NCI-H82 treated with DMSO at 0.1 percent for 48 hours (cell line): ENCODE data around the gene DLEC1.

Experiments used
- DNase-seq: peaks from one replicate; lab custom pipeline; 2025; ENCODE audit not compliant: unreplicated experiment; lab: John Stamatoyannopoulos, UW

Gene DLEC1

DNA sequence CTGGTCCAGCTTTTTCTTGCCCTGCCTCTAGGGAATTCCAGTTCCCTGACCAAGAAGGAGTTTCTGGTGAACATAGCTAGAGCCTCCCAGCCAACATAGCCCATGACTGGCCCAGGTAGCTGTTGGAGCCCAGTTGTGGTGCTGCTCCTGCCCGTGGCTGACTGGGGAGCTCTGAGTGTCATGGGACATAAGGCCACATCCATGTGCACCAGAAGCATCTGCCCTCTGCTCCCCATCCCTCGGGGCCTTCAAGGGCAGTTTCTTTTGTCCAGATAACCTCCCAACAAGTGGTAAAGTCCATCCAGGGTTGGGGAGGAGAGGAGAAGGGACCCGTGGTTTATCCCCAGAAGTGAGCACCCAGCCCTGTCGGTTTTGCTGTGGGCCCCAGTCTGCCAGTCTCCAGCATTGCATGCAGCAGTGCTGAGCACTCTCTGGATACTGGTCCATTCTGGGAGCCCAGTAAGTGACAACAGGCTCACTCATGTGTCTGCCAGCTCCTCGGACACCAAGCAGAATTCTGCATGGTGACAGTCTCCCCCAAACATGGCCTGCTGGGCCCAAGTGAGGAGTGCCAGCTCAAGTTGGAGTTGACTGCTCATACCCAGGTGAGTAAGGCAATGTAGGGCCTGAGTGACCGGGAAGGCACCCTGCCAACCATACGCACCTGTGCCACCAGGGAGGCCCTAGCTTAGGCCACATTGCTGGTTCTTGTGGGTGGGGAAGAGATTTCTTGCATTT lies 69.1 kb downstream of the DLEC1 start:
- no peak for DNase-seq

DNA sequence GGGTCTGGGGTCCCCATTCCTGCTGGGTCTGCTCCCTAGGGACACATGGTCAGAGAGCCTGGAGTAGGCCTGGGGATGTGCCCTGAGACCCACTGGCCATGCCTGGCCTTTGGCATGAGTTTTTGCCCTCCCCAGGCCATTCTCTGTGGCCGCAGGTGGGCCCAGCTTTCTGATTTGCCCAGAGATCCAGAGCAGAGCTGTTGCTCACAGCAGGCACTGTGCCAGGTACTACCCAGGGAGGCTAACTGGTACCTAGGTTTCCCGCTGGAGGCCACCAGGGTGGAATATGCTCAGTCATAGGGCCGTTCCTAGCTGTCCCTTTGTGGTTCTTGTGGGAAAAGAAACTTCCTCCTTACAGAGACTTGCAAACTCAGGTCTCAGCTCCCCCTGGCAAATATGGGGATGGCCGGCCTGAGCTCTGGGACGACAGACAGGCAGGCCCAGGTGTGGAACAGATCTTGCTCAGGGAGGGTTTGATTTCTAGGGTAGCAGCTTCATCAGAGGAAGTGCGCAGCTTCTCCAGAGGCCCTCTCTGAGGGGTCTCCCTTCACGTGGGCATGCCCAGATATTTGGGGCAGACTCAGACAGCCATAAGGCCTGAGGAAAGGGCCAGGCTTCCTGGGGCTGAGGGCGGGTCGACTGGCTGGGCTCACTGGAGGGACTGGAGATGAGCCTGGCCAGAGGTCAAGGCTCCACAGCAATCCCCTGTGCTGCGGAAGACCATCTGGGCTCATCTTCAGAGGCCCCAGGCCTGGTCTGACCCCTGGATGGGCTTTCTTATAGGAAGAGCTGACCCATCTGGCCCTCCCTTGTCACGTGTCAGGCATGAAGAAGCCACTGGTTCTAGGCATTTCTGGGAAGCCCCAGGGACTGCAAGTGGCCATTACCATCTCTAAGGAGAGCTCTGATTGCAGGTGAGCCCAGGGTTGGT lies 69.9 kb downstream of the DLEC1 start:
- no peak for DNase-seq

DNA sequence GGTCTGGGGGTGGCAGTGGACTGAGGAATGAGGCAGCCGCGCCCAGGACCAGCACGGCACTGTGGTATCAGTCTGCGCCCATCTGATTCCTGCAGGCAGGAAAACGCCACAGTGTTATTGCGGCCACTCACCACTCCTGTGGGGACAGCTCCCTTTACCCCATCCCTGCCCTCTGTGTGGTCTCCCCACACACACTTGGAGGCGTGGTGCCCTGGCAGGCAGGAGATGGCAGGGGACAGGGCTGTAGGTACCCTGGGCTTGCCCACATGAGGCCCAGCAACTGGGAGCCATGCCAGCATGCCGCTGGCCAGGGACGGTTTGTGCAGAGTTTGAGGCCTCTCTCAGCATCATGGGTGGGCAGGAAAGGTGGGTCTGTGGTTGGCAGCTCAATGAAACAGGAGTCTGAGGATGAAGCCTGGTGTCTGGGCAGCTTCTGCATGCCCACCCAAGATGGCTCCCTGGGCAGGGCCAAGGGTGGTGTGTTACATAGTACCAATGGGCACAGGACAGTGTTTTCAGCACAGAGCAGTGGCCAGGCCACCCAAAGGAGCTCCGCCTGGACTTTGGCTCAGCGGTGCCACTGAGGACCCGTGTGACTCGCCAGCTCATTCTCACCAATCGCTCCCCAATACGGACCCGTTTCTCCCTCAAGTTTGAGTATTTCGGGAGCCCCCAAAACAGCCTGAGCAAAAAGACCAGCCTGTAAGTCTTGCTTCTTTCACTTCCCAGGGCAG lies 70.7 kb downstream of the DLEC1 start:
- no peak for DNase-seq

DNA sequence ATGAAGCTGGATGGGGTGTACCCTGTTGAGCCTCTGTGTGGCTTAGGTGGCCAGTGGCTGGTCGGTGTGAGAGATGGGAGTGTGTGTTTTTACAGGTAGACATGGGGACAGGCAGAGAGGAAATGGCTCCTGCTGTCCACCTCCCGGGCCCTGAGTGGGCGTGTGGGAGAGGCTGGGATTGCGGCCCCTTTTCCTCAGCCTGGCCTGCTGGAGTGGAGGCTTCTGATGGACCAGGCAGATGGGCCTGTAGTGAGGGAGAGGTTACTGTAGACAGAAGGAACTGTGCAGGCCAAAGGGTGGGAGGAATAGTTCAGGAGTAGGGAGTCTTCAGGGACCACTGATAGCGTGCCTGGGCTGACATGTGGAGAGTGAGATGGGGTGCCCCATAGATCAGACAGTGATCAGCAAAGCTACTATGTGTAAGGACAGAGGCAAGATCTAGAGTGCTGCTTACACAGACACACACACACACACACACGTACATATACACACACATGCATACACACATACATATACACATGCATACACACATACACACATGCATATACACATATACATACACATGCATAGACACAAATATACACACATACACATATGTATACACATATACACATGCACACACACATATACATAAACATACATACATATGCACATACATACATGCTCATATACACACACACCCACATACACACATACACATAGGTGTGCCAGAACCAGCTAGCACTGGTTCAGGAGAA lies 71.5 kb downstream of the DLEC1 start:
- no peak for DNase-seq

DNA sequence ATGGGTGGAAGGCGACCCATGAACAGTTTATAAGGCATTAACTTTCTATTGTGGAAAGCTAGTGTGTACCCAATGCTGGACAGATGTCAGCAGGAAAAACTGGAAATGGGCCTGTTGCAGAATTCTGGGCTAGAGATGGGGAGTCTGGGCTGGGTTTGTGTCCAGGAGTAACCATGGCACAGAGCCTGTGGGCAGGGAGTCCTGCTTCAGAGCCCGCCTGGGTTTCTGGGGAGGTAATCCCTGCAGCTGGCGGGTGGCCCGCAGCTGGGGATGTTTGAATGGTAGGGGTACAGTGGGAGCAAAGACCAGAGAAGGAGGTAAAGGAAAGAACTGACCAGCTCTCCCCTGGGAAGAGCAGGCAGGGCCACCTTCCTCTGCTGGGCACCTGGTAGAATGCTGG lies 72.2 kb downstream of the DLEC1 start:
- no peak for DNase-seq

DNA sequence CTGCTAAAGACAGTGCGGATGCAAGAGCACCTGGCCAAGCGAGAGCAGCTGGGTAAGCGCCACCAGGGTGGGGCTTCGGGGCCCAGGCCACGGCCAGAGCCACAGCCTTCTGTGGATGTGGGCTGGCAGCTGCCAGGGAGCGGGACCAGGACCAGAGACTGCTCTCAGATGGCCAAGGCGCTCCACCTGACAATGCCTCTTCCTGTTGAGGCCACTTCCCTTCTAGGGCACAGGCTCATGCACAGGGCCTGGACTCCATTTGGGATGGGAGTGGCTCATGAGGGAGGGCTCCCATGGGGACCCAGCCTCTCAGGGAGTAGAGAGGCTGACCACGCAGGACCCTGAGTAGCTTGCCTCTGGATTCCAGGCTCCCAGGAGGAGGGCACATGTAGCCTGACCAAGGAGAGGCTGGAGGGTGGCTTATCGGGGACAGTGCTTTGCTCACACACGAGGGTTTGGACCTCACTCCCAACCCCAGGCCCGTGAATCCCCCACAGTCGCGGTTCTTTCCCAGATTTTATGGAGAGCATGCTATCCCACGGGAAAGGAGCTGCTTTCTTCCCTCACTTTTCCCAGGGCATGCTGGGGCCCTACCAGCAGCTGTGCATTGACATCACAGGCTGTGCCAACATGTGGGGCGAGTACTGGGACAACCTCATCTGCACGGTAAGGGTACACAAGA lies 72.8 kb downstream of the DLEC1 start:
- no peak for DNase-seq

DNA sequence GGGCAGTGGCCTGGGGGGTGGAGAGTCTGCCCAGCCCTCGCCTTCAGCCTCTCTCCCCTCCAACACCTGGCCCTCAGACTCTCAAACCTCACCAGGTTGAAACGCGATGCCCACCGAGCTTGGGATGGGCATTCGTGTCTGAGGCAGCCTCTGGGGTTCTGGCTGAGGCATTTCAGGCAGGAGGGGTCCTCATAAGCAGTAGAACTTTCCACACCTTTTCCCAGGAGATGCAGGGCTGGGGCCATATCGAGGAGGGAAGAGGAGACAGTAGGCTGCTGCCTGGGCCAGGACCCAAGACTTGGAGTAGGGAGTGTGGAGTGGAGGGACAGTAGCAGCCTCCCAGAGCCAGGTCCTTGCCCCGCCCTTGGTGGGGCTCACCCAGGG lies 73.4 kb downstream of the DLEC1 start:
- no peak for DNase-seq

DNA sequence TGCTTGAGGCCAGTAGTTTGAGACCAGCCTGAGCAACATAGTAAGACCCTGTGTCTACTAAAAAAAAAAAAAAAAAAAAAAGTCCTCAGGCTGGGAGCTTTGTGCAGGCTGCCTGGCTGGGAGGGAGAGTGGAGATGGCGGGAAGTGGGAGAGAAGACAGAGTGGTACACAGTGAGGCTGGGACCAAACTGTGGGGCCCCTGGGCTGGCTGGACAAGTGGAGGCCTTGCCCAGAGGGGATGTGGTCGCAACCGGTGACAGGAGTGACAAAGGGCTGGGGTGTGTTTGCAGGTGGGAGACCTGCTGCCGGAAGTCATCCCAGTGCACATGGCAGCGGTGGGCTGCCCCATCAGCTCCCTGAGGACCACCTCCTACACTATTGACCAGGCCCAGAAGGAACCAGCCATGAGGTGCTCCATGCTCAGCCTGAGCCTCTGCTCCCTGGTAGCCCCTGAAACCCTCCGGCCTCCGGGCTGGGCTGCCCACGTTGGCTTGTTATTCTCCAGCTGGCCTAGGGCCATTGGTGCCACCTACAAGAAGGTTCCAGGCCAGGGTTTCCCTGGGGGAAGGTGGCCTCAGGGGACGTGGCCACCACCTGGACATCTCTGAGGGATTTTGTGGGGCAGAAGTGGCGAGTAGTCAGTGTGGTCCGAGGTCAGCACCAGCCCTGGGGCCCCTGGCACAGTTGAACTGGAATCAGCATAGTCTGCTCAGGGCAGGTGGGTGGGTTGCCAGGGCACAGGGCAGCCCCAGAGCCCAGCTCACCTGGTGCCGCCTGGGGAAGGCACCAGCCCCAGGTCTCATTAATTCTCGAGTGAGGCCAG lies 75.3 kb downstream of the DLEC1 start:
- DNase-seq = no peak

DNA sequence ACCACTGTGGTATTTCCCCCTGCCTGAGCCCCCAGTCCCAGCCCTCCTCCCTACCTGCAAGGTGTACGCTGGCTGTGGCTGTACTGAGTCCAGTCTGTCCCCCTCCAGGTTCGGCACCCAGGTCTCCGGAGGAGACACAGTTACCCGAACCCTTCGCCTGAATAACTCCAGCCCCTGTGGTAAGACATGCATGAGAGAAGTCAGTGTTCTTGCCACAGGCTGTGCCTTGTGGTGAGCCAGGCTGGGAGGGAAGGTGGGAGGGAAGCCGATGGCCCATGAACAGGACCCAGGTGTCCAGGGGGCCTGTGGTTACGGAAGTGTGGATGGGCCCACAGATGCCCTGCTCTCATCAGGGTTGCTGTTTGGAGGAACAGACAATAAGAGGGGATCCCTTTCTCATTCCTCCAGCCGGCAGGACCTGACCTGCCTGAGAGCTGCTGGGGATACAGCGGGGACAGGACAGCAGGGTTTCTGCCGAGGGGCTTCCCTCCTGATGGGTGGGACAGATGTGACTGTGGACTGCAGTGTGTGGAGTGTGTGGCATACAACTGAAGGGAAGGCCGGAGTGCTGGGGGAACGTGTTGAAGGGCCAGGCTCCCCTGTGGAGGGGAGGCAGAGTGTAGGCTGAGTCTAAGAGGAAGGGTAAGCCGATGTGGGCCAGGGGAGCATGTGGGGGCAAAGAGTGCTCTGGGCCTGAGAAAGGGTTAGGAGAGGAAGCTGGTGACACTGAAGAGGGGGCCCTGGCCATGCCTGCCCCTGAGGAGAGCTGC lies 76.1 kb downstream of the DLEC1 start:
- no peak for DNase-seq

DNA sequence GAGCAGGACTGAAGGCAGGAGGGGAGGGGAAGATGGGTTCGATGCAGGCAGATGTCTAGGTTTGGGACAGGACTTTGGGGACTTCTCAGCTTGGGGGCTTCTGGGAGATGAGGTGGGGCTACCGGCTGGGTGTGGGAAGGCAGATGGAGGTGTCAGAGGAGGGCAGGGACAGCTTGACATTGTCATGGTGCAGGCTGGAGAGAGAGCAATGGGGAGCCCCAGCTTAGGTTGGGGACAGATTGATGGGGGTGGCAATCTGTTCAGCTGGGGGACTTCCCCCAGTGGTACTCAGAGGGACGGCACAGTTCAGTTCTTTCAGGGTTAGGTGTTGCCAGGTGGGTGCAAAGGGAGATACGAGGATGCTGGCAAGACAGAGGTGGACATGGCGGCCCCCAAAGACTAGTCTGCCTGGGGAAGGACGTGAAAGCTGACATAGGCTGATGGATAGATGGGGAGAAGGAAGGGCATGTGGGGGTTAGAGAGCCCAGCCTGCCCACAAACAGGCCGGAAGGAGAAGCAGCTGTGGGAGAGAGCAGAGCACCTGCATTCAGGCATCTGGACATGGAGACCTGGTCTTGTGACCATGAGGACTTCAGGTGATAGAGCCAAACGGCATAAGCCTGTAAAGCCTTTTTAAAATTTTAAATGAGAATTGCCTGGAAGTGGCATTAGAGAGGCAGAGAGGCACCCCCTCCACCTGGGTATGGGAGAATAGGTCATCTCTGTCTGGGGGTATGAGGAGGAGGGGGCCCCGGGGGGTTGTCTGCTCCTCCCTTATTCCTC lies 76.8 kb downstream of the DLEC1 start:
- DNase-seq = no peak

DNA sequence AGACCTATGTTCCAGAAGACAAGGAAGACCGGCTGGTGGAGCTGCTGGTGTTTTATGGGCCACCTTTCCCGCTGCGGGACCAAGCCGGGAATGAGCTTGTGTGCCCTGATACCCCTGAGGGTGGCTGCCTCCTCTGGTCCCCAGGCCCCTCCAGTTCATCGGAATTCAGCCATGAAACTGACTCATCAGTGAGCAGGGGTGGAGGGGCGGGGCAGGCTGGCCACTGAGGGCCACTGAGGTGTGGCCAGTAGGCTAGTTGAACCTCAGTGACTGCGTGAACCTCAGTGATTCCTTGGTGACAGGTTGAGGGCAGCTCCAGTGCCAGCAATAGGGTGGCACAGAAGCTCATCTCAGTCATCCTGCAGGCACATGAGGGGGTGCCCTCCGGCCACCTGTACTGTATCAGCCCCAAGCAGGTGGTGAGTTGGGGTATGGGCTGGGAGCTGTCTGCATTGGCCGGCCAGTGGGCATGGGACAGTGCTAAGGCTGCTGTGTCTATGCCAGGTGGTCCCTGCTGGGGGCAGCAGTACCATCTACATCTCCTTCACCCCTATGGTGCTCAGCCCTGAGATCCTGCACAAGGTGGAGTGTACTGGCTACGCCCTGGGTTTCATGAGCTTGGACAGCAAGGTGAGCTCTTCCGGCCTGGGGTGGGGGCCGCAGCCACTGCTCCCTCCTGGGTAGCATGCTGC lies 77.6 kb downstream of the DLEC1 start:
- no peak for DNase-seq

DNA sequence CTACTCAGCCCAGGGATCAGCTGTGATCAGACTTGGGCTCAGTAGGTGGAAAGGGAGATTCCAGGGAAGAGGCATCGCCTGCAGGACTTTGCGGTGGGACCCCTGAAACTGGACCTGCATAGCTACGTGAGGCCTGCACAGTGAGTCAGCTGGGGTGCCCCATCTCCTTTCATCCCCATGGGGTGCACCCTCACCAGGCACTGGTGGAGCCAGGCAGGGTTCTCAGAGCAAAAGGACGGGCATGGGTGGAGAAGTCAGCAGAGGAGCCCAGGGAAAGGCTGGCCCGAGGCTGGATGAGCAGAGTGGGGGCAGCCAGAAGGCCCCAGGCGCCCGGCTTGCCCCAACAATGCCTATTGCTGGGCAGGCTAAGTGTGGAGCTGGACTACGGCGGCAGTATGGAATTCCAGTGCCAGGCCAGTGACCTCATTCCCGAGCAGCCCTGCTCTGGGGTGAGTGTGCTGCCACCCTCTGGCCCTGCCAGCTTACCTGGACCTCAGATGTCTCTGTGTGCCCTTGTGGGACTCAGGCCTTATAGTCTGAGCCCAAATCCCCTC lies 78.2 kb downstream of the DLEC1 start:
- no peak for DNase-seq

DNA sequence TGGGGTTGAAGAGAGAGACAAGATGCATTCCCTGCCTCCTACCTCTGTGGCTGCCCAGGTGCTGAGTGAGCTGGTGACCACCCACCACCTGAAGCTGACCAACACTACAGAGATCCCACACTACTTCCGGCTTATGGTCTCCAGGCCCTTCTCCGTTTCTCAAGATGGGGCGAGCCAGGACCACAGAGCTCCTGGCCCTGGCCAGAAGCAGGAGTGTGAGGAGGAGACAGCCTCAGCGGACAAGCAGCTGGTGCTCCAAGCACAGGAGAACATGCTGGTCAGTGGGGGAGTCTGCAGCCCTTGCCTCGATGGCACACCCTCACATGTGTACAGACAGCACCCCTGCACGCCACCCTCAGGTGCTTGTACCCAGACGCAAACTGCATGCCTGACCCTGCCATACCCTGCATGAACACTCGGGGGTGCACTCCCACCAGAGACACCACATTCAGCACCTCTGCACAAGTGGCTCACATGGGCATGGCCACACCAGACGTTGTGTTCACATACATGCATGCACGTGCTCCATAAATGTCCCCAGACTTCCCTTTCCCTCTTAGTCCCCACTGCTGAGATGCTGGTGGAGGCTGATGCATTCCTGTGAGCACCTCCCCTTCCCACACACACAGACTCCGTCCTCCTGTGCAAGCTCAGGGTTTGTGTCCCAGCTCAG lies 78.9 kb downstream of the DLEC1 start:
- no peak for DNase-seq

DNA sequence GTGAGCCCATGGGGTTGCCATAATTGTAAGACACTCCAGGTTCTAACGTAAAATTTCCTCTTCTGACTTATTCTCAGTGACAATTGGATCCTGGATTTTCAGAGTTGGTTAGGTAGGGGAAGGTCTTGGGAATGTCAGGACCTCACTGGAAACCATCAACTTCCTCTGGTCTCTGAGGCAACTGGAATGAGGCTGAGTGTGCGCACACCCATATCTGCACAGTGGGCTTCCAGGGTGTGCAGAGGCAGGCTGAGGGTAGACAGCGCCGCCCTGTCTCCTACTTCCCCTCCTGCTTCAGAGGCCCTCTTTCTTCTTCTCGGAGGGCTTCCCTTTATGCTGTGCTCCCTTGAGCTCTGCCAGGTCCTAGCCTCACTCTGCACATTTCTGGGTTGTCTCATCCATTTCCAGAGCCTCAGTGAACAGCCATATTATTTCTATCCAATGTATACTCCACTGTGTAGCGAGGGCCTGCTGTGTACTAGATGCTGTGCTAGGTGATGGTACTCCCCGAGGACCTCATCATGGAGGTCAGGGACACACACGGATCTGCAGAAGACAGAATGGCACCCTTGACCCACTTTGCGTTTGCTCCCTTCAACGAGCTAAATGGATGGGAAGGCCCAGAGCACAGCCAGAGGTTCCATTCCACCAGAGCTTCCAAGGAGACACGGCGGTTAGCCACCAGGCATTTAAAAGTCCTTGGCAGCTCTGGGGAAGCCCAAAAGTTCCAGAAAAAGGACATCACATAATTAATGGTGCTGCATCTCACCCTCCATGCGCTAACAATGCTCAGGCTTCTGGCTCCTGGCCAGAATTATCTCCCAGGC lies 79.6 kb downstream of the DLEC1 start:
- DNase-seq = no peak

DNA sequence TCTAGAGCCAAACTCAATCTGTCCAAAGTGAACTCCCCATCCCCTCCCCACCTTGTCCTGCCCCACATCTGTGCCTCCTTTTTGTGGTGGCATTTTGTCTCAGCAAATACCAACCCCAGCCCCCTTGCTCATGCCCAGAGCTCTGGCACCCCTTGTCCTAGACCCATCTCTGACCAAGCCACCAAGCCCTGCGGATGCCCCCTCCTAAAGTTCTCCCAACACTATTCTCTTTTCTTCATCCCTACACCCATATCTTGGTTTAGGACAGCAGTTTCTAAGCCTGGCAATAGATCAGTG lies 80.2 kb downstream of the DLEC1 start:
- DNase-seq = no peak
